GM18873 (cell line): ENCODE data around the gene DISC1.

ENCODE experiments used
- ATAC-seq: cut with Tn5 transposase; IDR thresholded peaks from one replicate; pipeline ENCODE4 v1.9.1; 2021; ENCODE audit warnings: mild to moderate bottlenecking, moderate library complexity, moderate number of reproducible peaks; ENCODE audit not compliant: unreplicated experiment, low FRiP score

The DISC1 gene

DNA sequence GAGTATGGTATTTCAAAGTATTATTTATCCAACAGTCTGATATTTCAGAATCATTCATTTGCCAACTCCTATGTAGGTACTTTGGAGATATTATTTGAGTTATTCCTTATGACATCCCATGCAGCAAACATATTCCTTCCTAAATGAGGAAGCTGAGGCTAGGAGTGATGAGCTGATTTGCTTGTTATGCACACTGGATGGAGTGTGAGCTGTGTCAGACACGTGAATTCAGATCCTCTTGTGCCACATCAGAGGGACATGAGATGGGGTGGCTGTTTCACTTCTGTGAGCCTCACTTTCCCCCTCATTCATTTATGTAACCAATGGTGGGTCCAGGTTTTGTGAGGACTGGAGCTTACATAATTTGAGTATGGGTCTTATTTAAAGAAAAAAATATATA is 215.9 kb downstream of the DISC1 start:
- ATAC-seq: no peak

DNA sequence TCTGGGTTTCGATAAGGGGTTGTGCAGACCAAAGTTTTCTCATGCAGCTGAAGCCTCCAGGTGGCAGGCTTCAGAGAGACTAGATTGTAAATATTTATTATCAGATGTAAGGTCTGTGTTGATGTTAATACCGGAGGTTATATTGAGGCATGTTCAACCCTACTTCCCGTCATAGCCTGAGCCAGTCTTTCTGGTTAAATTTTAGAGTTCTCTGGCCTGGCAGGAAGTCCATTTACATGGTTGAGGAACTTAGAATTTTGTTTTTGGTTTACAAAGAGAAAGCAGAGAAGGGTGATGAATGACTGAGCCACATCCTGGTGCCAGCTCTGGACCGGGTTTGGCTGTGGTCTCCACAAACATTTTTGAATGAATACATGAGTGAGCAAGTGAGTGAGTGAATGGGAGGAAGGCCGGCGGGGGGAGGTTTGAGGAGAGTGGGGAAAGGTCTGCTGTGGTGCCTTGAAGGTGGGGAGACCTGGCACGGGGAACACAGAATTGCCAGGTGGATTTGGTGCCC is 218.5 kb downstream of the DISC1 start:
- no peak for ATAC-seq

DNA sequence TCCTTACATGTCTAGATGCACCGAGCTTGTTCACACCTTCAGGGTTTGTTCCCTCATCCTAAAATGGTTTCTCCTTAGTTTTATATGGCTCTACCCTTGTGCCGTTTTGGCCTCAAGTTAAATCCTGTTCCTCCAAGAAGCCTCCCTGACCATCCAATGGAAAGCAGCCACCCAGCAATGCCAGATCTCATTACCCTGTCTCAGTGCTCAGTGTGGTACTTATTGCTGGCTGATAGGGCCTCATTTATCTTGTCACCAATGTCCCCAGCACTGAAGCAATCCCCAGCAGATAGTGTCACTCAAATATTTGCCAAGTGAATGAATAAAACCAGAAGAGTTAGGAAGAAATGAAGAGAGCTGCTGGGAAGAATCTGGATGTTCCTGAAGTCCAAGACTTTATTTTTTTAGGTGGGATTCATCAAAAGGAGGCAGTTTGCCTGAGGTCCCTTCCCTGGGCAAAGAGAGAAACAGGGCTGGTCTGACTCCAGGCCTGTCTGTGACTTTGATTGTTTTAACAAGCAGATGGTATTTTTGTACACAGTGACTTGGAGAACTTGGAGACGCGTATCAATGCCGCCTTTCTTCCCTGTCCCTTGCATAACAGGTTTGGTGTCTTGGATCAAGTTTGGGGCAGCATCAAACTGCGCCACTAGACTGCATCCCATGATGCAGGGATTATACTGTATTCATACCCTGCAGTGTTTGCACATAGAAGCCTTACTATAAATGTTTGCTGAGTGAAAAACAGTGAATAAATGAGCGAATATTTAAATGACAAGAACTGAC is 221.2 kb downstream of the DISC1 start:
- ATAC-seq: no peak

DNA sequence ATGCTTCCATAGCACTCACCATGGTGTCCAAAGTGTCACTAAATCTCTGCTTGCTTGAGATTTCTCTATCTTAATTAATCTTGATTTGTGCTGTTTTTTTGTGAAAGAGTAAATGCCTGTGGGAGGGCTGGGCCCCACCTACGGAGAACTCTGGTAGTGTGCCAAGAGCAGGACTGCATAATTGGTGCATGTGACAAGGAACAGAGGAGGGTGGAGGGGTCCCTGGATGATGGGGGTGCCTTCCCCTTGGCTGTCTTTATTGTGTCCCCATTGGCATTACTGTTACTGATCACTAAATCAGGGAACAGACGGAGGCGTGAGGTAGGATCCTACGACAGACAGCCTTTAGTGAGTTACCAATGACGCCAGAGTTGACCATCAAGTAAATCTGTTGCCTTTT is 223.4 kb downstream of the DISC1 start:
- ATAC-seq: no peak

DNA sequence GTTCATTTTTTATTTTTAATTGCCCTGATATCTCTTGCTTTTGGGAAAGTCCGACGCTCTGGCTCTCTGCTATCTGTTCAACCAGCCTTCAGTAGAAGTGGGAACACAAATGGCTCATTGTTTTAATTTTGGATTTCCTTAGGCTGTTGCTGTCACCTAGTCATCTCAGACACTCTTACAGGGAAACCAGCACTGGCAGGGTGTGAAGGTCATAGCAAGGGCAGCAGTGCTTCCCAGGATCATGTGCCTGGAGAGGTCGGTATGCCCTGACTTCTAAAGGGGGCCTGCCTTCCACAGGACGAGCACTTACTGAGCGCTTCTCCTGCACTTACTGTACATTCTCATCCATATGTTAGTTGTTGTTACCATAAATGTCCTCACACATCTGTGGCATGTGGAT is 224.2 kb downstream of the DISC1 start:
- no peak for ATAC-seq

DNA sequence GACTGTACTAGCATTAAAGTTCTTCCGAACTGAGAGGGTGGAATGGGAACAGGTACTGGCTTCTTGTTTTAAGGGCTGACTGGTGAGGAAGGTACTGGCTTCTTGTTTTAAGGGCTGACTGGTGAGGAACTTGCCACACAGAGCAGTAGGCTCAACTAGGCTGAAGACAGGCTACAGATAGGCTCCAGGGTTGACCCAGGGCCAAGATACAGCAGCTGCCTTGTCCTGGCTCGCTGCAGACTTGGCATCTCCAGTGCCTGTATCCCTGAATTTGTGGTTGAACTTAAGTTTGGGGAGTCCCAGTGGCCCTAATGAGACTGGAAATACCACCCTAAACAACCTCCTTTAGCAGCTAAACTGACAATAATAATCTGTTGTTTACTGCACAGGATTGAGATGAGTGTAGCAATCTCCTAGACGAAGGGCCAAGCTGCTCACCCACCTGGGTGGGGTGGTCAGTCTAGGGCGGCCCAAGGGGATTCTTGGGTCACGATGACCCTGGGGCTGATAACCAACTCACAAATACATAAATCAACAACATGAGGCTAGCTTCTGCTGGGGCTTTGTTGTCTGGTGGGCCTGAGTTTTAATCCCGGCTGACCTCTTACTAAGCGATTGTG is 227.1 kb downstream of the DISC1 start:
- ATAC-seq: no peak

DNA sequence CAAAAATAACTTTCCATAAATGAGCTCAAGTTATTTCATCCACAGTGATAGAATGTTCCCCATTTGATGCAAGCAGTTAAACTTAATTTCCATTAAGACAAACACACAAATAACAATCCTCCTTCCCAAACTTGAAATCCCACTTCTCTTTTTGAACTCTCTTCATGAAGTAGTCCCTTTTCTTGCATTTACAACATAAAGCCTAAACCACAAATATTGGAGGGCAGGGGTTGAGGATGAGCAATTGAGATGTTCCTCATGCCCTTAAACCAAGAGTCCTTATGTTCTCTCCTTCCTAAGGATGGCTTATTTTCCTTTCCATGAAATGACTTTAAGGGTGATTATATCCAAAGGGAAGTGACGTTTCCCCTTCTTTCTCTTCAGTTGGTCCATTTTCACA is 228.8 kb downstream of the DISC1 start:
- no peak for ATAC-seq

DNA sequence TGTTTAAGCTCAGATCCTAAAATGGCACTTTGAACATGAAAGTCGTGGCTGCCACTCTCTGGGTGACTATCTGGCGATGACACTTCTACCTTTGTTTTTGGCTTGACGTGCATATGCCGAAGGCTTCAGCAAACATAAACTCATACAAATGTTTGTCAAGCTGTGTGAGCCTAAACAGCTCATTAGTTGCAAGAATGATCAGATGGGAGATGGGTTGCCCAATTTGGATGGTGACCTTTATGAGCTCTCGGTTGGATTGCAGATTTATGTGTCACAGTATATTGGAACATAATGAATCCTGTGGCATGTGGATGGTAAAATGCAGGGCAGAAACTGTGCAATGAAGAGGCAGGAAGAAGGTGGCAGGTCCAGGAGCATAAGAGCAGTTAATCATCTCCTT is 229.3 kb downstream of the DISC1 start:
- ATAC-seq: no peak

DNA sequence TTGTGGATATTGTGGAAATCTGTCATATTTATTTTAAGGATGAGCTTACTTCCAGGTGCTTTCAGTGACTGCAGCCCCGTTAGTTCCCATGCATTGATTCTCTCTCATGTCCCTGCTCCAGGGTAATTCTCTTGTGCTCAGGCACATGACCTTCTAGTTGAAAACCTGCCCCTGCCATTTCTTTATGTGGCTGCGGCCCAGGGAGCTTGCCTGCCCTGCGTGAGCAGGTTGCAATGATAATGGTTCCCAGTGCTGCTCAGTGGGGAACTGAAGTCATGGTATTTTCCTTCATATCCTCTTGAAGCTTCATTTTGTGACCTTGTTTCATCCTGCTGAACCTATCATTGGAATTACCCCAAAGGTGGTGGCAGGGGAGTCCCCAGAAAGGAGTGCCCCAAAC is 229.8 kb downstream of the DISC1 start:
- ATAC-seq: no peak

DNA sequence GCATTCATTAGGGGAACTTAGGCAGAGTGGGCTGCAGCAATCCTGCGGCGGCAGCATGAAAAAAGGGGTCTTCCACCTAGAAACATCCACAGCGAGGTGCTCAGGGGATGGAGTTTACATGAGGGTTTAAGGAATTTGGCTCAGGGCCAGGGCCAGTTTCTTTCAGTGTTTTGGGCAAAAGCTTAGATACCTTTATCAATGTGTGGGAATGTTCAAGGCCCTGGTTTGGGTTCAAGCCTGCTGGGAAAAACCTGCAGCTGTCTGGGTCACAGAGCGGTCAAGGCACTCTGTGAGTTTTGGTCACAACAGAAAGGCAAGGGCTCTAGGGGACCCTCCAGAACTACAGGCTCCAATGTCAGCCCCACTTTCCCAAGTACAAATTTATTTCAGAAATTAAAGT is 230.3 kb downstream of the DISC1 start:
- no peak for ATAC-seq

DNA sequence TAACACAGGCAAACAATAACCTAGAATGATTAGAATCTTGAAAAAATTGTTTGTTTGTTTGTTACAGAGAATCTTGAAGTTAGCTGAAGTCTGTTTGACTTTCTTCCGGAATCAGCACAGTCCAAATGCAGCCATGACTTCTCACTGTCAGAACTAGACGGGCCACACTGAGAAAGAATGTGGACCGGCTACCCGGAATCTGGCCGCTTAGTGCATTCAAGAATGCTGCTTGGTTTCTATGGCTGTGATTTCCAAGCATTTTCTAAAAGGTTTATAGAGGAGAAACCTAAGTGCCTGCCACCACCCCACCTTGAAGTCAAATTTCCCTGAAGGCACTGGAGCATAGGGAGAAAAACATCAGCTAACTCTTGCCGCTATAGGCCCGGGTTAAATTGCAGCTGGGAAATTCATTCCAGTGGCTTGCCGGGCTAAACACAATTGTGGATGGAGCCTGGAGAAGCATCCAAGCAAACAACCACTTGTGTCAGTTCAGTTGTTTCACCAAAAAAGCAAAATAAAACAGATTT is 231.1 kb downstream of the DISC1 start:
- no peak for ATAC-seq

DNA sequence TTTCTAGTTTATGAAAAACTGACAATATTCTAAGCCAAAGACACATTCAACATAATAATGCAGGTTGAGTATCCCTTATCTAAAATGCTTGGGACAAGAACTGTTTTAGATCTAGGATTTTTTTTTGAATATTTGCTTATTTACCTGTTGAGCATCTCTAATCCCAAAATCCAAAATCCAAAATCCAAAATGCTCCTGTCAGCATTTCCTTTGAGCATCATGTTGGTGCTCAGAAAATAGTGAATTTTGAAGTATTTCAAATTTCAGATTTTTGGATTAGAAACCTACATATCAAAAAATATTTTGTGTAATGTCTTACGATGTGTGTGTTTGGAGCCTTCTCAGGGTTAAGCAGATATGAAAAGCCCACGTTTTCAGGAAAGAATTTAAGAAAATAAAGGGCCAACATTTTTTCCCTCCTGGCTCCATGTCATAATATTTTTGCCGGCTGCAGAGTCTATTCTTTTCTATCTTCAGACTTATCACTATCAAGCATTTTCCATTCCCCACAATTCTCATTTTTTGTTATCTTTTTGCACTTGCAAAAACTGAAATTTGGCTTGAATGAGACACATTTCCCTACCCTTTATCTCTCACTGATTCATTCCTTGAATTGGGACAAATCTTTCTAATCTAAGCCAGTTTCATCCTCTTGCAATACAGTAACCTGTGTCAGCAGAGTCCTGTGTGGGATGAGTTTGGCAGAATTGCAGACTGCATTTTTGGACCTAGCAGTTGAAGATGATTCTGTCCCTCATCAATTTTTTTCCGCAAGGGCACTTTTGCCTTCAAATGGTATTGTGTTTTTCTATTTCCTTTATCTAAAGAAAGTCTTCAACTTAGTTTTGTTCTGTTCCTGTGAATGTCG is 233.9 kb downstream of the DISC1 start:
- no peak for ATAC-seq

DNA sequence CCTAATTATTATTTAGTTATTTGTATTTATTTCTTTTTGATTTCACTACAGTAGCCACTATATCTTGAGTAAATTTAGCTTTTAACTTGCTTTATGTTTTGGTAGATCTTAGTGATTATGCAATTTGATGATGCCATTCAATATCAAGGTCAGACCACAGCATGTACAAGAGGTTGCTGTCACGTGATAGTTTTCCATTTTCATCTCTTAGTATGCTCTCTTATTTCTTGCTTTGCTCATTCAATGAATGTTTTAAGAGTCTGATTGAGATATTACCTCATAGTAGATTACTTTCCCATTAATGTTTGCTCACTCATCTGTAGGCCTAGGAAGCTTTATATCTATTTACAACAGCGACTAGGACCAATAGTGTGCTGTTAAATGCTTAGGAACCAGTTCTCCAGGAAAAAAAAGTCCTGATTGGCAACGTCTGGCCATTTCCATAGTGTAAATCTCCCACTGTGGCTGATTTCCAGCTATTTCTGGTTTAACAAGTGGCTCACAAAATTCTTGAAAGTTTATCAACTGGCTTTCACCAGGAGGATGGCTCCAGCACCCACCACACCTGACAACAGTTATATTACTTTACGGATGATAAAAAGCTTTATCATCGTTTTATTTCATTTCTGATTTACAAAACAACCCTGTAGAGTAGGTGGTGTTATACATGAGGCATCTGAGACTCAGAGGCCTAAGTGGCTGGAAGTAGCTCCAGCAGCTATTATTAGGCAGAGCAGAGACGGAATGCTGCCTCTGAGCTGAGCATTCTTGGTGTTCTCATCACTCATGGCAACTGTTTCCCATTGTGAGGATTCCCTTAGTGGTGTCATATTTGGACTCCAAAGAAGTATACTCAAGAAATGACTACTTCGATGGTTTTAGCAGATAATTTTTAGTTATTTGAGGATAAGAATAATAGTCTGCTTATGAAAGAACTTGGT is 235.2 kb downstream of the DISC1 start:
- no peak for ATAC-seq

DNA sequence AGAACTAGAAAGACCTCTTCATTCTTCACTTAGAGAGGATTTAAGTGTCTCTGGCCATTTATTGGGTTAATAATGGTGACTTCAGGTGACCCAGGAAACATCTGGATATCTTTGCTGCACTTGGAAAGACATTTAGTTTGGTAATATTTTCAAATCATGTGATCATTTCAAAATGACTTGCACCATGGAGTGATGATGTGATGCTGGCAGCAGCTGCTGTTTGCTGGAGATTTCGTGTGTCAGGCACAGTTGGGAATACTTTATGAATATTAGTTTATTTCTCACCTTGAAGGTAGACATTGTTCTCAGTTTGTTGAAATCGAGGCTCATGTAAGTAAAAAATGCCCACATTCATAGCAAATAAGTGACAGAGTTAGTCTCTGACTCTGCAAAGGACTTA is 236.0 kb downstream of the DISC1 start:
- no peak for ATAC-seq

DNA sequence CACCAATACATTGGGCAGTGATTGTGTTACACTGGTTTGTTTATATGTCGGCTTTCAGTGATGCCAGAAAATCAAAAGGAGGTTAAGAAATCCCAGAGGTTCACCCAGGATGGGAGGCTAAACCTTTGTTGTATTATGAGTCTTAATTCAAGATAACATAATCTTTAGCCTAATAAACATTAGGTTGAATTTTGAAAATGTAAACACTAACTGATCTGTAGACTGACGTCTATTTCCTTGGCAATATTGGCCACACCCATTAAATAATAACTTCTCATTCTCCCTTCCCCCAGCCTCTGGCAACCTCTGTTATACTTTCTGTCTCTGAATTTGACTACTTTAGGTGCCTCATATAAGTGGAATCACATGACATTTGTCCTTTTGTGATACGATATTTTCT is 238.7 kb downstream of the DISC1 start:
- ATAC-seq: no peak

DNA sequence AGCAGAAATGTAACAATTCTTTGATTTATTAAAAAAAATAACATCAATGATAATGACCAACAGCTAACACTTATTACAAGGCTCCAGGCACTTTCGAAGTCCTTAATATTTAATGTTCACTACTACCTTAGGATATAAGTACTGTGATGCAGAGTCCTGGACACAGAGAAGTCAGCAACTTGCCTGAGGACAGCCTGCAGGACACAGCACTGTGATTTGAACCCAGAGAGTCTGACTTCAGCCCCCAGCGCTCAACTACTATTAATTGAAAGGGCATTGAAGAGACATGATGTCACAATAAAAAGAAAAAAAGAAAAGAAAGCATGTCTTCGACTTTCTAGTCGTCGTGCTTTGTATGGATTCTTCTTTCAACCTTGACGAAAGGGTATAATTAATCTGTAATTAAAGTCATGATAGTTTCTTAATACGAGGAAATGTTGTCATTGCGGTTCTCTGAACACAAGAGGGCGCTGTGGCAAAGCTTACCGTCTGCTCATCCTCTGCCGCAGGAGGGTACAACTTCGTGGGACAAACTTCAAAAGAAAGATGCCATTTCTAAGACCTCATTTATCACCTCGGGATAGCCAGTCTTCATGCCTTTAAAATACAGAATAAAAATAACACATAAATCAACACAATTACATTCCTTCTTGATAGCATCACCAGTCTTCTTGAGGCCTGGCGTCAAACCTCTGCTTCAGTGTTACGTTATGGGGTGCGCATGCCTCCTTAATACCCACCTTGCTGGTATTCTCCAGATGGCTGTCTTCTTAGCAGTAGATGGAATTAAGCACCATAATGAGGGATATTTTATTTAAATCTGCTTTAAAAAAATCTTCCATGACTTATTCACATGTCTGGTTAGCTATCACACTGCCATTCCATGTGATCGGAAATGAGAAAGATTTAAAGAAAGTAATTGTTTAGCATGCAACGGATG is 240.1 kb downstream of the DISC1 start:
- ATAC-seq: no peak

DNA sequence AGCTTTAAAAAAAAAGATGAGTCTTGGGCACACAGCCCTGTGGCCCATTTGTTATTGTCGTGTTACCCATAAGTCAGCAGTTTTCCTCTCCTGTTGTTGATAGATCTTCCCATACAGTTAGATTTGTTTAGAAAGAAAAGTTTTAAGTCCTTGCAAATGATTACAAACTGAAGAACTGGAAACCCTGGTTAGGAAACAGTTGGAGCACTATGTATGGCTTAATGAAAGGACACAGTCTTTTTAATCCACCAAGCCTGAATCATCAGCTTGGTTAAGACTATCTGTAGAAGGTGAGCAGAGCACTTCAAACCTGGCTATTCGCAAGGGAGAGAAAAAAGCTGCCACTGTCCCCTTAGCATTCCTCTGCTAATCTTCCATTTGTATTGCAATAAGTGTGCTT is 241.0 kb downstream of the DISC1 start:
- ATAC-seq: no peak

DNA sequence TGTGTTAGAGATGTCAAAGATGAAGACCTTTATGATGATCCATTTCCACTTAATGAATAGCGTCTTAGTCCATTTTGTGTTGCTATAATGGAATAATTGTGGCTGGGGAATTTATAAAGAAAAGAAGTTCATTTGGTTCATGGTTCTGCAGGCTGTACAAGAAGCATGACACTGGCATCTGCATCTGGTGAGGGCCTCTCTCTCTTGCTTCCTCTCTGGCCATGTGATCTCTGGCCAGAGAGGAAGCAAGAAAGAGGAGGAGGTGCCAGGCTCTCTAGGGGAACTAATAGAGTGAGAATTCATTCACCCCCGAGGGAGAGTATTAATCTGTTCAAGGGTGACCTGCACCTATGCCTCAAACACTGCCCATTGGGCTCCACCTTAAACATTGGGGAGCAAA is 242.8 kb downstream of the DISC1 start:
- no peak for ATAC-seq

DNA sequence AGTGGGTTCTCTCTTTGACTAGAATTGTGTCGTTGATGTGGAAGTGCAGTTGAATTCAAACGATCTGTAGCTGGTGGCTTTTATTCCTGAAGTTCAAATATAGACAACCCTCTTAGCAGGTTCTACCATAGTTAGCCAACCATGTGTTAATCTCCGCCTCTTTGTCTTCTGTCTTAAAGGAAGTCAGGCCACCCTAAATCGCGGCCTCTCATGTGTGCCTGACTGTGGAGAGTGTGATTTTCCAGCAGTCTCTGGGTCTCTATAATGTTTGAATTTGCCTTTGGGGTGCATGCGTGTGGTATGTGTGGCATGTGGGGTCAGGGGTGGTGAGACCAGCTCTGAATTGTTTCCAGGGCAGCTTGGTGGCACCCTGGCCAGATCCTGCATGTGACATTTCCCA is 244.9 kb downstream of the DISC1 start:
- no peak for ATAC-seq
